Activated effector memory CD4-positive, alpha-beta T cell treated with anti-CD3 and anti-CD28 coated beads, Interleukin-2, amount 50 U/mL, for 16 hours (primary cell): ENCODE measurements around the gene STIM2.
A peak's percentile ranks its signal among the peaks of the same experiment; 100 is the strongest.
"Not testable (repeated sequence)": the region's sequence is repeated elsewhere in the genome, so short reads cannot be mapped to it uniquely, and the experiment has no call there.

Experiments used
- DNase-seq: peaks from one replicate; pipeline ENCODE4 v3.0.0-alpha.2; 2020

STIM2 gene

GRCh38 chr4:27005905-27006590, 145.4 kb downstream of the STIM2 start:
- DNase-seq, result no peak

DNA sequence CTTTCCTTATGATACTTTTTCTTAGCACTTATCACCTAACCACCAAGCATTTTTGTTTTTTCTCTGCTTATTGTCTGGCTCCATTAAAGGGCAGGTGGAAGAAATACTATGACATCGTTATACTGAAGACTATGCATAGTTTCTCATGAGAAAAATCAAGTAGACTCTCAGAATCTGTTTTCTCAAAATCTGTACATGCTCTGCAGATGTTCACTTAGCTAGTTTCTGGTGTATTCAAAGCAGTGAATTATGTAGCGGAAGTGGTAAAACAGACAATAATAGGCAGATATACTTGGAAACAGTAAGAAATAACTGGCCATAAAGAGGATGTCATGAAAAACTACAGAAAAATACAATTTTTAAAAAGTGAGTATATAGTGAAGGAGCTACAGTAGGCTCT, 146.0 kb downstream of the STIM2 start:
- no peak for DNase-seq

DNA sequence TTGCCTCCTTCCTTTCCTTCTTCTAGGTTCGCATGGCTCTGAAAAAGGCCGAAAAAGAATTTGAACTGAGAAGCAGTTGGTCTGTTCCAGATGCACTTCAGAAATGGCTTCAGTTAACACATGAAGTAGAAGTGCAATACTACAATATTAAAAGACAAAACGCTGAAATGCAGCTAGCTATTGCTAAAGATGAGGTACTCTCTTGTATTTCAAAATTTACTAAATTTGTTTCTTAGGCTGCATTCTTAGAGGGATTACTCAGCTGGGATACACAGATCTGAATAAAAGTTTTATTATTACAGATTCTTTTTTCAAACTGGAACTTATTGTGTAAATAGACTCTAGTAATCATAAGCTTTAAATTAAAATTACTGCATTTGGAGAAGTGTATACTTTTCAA, 146.9 kb downstream of the STIM2 start:
- DNase-seq, result no peak

- DNase-seq, result no peak
Observed at GRCh38 chr4:27008679-27009078, 148.0 kb downstream of the STIM2 start.

DNA sequence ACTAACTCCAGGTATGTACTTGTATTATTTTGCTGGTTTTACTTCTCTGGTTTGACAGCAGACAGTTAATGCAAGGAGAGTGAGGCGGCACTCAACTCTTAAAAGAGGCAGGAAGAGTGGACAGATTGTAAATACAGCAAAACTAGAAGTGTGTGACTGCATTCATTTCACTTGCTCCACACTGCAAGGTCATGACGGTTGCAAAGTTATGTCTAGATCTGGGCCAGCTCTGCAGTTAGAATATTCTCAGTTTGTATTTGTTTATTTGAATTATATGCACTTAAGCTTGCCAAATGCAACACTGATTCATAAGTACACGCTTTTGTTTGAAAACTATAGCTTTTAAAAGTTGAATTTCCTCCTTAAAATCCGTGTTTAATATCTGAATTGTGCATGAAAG, 148.9 kb downstream of the STIM2 start:
- no peak for DNase-seq

DNA sequence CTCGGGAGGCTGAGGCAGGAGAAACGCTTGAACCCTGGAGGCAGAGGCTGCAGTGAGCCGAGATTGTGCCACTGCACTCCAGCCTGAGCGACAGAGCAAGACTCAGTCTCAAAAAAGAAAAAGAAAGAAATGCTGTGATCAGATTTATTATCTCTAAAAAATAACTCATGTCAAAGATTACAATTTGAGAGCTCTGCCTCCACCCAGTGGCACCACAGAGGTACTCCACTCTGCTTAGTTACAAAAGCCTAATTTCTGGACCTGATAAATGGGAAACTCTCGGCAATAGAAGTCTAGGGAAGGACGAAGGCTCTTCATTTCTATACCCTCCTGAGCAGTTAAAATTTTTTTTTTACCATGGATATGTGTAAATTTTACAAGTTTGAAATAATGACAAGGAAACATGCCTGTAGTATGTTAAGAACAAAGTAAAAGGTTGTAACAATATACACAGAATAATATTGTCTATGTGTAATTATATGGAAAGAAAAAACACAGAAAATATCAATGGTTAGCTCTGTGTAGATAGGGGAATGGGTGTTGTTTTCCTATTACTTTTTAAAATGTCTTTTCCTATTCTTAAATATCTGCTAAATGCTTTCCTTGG, 149.8 kb downstream of the STIM2 start:
- peak; percentile 82 for DNase-seq

GRCh38 chr4:27011401-27011800, 150.8 kb downstream of the STIM2 start:
- no peak for DNase-seq

DNA sequence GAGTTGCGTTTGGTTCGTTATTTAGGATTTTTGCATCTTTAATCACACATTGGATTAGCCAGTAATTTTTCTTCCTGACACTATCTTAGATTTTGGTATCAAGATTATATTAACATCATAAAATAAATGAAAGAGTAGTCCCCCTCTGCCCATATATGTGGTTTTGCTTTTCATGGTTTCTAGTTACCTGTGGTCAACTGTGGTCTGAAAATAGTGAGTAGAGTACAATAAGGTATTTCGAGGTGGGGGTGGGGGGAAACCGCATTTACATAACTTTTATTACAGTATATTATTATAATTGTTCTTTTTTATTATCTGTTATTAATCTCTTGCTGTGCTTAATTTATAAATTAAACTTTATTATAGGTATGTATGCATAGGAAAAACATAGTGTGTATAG, 152.4 kb downstream of the STIM2 start:
- DNase-seq, result no peak

GRCh38 chr4:27016551-27016950, 155.9 kb downstream of the STIM2 start:
- no peak for DNase-seq

DNA sequence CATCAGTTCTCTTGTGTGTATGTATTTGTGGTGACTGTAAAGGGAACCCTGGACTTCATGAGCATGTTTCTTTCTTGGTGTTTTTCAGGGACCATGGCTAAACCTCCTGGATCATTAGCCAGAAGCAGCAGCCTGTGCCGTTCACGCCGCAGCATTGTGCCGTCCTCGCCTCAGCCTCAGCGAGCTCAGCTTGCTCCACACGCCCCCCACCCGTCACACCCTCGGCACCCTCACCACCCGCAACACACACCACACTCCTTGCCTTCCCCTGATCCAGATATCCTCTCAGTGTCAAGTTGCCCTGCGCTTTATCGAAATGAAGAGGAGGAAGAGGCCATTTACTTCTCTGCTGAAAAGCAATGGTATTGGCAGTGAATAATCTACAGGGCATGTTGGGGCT, 157.0 kb downstream of the STIM2 start:
- DNase-seq, result no peak

- no peak for DNase-seq
Observed at GRCh38 chr4:27018076-27018475, 157.4 kb downstream of the STIM2 start.

DNA sequence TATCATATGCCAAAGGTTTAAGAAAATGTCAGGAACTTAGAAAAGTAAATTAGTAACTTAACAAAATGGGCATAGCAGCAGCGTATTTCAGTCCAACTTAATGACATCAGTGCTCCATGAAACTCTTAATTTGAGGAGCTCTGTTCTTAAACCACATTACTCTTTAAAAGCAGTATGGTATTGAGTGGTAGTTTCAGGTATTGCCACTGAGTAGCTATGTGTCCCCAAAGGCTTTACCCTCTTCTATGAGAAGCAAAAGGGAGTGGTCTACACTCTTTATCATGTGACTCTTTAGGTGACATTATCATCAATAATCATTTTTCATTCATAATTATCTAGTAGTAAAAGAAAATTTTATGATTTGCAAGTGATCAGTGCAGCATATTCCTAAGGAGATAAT, 158.3 kb downstream of the STIM2 start:
- DNase-seq, result no peak

DNA sequence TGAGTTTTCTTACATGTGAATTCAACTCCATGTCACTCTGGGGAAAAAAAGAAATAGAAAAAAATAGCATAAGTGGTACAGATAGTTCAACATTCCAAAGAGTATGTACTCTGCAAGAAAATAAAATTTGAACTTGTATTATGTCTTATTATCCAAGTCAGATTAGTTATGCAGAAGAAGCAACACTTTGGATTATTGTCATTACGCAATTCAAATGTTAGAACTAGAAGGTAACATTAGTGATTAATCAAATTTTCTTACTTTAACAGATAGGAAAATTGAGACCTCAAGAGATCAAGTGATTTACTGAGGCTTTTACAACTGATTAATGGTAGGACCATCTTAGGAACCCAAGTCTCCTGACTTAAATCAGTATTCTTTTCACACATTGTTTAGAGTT, 159.1 kb downstream of the STIM2 start:
- no peak for DNase-seq

DNA sequence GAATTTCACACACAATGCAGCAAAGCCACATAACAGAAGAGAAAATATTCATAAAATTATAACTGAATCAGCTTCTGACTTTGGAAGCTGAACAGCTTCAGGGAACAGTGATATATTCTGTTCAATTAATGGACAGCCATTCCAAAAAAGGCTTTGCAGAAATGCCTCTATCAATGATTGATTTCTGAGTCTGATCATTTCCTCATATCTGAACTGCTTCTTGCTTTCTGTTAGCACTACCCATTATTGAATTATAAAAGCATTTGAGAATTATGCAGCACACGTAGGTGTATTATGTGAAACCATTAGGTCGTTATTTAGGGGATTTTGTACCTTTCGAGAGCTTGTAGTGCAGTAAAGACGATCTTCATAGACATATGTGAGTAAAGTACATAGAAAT, 159.6 kb downstream of the STIM2 start:
- DNase-seq, result no peak

- DNase-seq, result no peak
Observed at GRCh38 chr4:27020603-27021002, 160.0 kb downstream of the STIM2 start.

DNA sequence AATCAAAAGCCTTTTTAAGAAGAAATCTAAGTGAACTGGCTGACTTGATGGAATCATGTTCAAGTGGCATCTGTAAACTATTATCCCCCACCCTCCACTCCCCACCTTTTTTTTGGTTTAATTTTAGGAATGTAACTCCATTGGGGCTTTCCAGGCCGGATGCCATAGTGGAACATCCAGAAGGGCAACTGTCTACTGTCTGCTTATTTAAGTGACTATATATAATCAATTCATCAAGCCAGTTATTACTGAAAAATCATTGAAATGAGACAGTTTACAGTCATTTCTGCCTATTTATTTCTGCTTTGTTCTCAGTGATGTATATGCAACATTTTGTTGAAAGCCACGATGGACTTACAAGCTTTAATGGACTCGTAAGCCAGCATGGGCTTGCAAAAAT, 162.3 kb downstream of the STIM2 start:
- no peak for DNase-seq

DNA sequence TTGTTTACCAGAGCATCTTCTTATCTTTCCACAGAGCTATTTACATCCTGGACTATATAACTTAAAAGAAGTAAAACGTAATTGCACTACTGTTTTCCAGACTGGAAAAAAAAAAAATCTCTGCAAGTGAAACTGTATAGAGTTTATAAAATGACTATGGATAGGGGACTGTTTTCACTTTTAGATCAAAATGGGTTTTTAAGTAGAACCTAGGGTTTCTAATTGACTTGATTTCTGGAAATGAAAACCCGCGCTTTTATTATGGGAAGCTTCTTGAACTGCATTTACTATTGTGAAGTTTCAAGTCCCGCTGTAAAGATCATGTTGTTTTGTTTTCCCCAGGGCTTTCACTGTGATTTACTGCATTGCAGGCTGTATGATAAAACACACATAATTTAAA, 162.7 kb downstream of the STIM2 start:
- DNase-seq, result no peak

- DNase-seq, result no peak
Observed at GRCh38 chr4:27024805-27025204, 164.2 kb downstream of the STIM2 start.

DNA sequence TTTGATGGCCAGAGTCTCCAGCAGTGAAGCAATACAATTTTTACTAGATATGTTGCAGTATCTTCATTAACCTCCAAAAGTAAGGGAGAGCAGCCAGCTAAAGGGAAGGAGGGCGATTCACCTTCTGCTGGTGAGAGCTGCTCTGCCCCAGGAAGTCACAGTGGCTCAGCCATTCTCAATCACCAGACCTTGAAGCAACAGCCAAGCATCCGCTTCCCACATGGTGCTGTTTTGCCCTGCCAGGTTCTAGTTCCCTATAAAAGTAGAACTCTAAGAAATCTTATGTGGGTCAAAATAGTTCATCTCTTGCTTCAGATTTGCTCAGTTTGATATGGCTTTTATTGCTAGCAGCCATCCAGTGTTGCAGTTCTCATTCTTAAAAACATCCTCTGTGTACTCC, 166.8 kb downstream of the STIM2 start:
- no peak for DNase-seq

DNA sequence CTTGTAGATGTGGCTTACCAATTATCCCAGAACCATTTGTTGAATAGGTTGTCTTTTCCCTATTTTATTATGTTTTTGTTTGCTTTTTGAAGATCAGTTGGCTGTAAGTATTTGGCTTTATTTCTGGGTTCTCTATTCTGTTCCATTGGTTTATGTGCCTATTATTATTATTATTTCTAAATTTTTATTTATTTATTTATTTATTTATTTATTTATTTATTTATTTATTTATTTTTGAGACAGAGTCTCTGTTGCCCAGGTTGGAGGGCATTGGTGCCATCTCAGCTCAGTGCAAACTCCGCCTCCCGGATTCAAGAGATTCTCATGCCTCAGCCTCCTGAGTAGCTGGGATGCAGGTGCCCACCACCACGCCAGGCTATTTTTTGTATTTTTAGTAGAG, 174.5 kb downstream of the STIM2 start:
- DNase-seq, result not testable (repeated sequence)

DNA sequence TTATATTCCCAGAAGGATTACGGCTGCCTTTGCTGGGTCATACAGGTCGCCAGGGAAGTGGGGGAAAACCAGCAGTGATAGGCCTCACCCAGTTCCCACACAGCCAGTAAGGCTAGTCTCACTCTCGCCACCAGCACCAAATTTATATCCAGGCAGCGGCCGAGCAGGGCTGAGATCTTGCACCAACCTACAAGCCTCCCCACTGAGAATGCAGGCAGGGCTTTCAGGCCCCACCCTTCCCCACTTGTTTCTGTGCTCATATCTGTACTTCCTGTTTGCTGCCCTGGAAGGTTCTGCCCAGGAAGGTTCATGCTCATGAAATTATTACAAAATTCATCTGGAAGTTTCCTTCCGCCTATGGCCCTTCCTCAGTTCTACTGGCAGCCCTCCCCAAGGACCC, 179.7 kb downstream of the STIM2 start:
- no peak for DNase-seq

GRCh38 chr4:27042411-27042810, 181.8 kb downstream of the STIM2 start:
- no peak for DNase-seq

GRCh38 chr4:27043200-27043599, 182.6 kb downstream of the STIM2 start:
- no peak for DNase-seq

DNA sequence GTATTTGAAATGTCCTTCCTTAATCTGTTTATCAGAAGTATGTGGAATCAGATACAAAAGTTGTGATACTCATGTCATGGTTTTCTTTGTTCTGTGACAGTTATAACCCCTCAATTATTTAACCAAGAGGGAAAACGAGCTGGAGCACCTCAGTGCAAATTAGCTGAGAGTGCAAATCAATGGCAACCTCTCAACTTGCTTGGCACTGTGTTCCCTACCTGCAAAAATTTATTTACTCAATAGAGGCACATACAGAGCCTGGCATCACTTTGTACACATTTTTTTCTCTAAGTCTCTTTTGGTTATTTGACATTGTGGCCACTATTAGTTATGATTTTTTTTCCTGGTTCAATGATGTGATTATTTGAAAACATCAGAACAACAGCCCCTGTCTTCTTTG, 186.2 kb downstream of the STIM2 start:
- no peak for DNase-seq
